PC-9 (cell line): Measurements from ENCODE around the gene NELL1.

Experiments used
- CTCF ChIP-seq: fragments of 200-600 bp; sonication (generic); conservative IDR thresholded peaks from 2 replicates; pipeline ENCODE4 v1.6.1; 2017; ENCODE audit warnings: mixed run types, antibody characterized with exemption, mild to moderate bottlenecking, moderate library complexity
- EZH2 ChIP-seq: fragments of 200-600 bp; sonication (generic); IDR thresholded peaks from 2 replicates; pipeline ENCODE4 v1.8.0; 2017; ENCODE audit warnings: antibody characterized with exemption, low read depth

GRCh38 chr11:21461701-21462100, 792.3 kb downstream of the NELL1 start:
- TF ChIP-seq CTCF (no peak), EZH2 (no peak)
